K562 (cell line): Measurements from ENCODE around the gene PDE11A. TPM values are rescaled to one million over a fixed set of nuclear protein-coding genes. Genes with fewer than 3 reads are reported as not detected.

Experiments used
- ATAC-seq: fragments of 200-7000 bp; cut with Tn5 transposase; 3 replicates; pipeline ENCODE4 v1.9.1; 2020; ENCODE audit warnings: moderate library complexity
- BruUV-seq: library from RNA; stranded (reverse); fragments of 400-500 nt; replicated peaks from 2 replicates; lab custom pipeline; 2021; lab: Mats Ljungman, UMichigan
- CTCF ChIA-PET: fragments of 300-600 bp; formaldehyde crosslinking; extraction: SDS; loops from one replicate; lab custom pipeline; 2021; ENCODE audit warnings: low intra/inter-chr PET ratio; lab: Yijun Ruan, JAX
- POLR2A ChIA-PET: fragments of 300-600, 350-650 bp; sonication (Branson Sonifier 250); formaldehyde crosslinking; extraction: SDS; loops from one replicate; lab custom pipeline; 2021; ENCODE audit warnings: antibody characterized with exemption, inconsistent platforms; lab: Yijun Ruan, JAX
- DNase-seq, 4 experiments: peaks; one replicate each; pipeline versions ENCODE4 v3.0.0 to v3.0.0-alpha.2; 2011 to 2018; ENCODE audit warnings: low spot score in 3 of 4, mixed read lengths in 3 of 4; ENCODE audit errors: extremely low read depth in 1 of 4
- FAIRE-seq: peaks from 2 replicates; lab custom pipeline; 2011; peaks lifted over from hg19 to GRCh38; lab: Jason Lieb, UNC
- H2AFZ ChIP-seq: 2 replicates; pipeline ENCODE4 v1.6.0; 2011; ENCODE audit warnings: low read depth, low read length, control low read depth, inconsistent platforms
- H3K27ac ChIP-seq: fragments of 200-600 bp; 3 replicates; pipeline ENCODE4 v1.8.0; 2011; ENCODE audit warnings: low read depth, mild to moderate bottlenecking, control low read depth, inconsistent platforms, low read length, moderate library complexity, mixed read lengths; ENCODE audit errors: extremely low read depth
- H3K27me3 ChIP-seq, 2 experiments: fragments of 300-600 bp in 1 of 2; 2 replicates in 1 of 2; 3 replicates in 1 of 2; pipeline versions ENCODE4 v1.6.0 to v1.8.0; 2011; ENCODE audit warnings: inconsistent platforms in 2 of 2, low read length in 2 of 2, mild to moderate bottlenecking in 1 of 2, mixed read lengths in 1 of 2, moderate library complexity in 1 of 2; ENCODE audit not compliant: control insufficient read depth in 2 of 2, insufficient read depth in 2 of 2
- H3K36me3 ChIP-seq: fragments of 300-600 bp; 3 replicates; pipeline ENCODE4 v1.8.0; 2011; ENCODE audit warnings: mild to moderate bottlenecking, low read length, inconsistent platforms; ENCODE audit not compliant: control insufficient read depth, insufficient read depth
- H3K4me1 ChIP-seq, 2 experiments: fragments of 200-600 bp in 1 of 2; replicated peaks in 1 of 2; 2 replicates in 1 of 2; 3 replicates in 1 of 2; pipeline versions ENCODE4 v1.5.1 to v1.8.0; 2011; ENCODE audit warnings: inconsistent platforms in 2 of 2, low read length in 2 of 2, mild to moderate bottlenecking in 1 of 2, mixed read lengths in 1 of 2, moderate library complexity in 1 of 2; ENCODE audit not compliant: control insufficient read depth in 2 of 2, insufficient read depth in 2 of 2
- H3K4me2 ChIP-seq: 2 replicates; pipeline ENCODE4 v1.6.1; 2011; ENCODE audit warnings: low read length, control low read depth, inconsistent platforms, mixed read lengths; ENCODE audit not compliant: insufficient read depth
- H3K4me3 ChIP-seq: fragments of 200-600 bp; sonication (generic), shearing (Covaris generic); 2 replicates; pipeline ENCODE4 v1.5.1; 2016; ENCODE audit warnings: control low read depth, inconsistent platforms
- H3K79me2 ChIP-seq: fragments of 200-600 bp; 3 replicates; pipeline ENCODE4 v1.8.0; 2011; ENCODE audit warnings: low read length, inconsistent platforms; ENCODE audit not compliant: control insufficient read depth, insufficient read depth
- H3K9ac ChIP-seq, 2 experiments: 2 replicates each; pipeline versions ENCODE4 v1.6.0 to v1.6.1; 2011; ENCODE audit warnings: low read depth in 2 of 2, low read length in 2 of 2, control low read depth in 1 of 2, inconsistent platforms in 1 of 2, mild to moderate bottlenecking in 1 of 2, mixed read lengths in 1 of 2; ENCODE audit not compliant: insufficient read depth in 1 of 2
- H3K9me1 ChIP-seq: one replicate; pipeline ENCODE4 v1.6.0; 2011; ENCODE audit warnings: inconsistent platforms, mild to moderate bottlenecking, low read length, moderate library complexity; ENCODE audit not compliant: control insufficient read depth, insufficient read depth
- H3K9me3 ChIP-seq: replicated peaks from 2 replicates; pipeline ENCODE4 v1.5.1; 2011; ENCODE audit warnings: low read depth, low read length, inconsistent platforms; ENCODE audit not compliant: control insufficient read depth, insufficient read depth
- H4K20me1 ChIP-seq: replicated peaks from 2 replicates; pipeline ENCODE4 v1.6.1; 2011; ENCODE audit warnings: low read length, inconsistent platforms, mixed read lengths; ENCODE audit not compliant: control insufficient read depth, insufficient read depth
- HMBOX1 ChIP-seq: sonication (generic); IDR thresholded peaks from 2 replicates; pipeline ENCODE4 v1.6.1; 2016
- ID3 ChIP-seq, 2 experiments: fragments of 250-450 bp in 1 of 2; fragments of 450-650 bp in 1 of 2; sonication (Bioruptor Pico) in 1 of 2; IDR thresholded peaks; 2 replicates each; pipeline versions ENCODE4 v1.6.1 to v1.8.0; 2016 to 2021; ENCODE audit warnings: mild to moderate bottlenecking in 2 of 2, moderate library complexity in 2 of 2, missing compliant biosample characterization in 1 of 2, missing genetic modification characterization in 1 of 2
- NCOR1 ChIP-seq: fragments of 450-650 bp; IDR thresholded peaks from 2 replicates; pipeline ENCODE4 v1.6.1; 2016; ENCODE audit warnings: mild to moderate bottlenecking, moderate library complexity
- WGBS: fragments of 100-300 bp; shearing (Covaris generic); methylation state at CpG from one replicate; pipeline ENCODE4 v1.1.6; 2016; ENCODE audit warnings: low coverage, mixed read lengths; ENCODE audit not compliant: insufficient coverage; ENCODE audit errors: missing lambda C conversion rate; 5-methylcytosine and 5-hydroxymethylcytosine counted together
- in situ Hi-C: fragments of 300-500 bp; cut with MboI; formaldehyde crosslinking; loops from 4 replicates; pipeline ENCODE4 v1.15.0; 2018; ENCODE audit warnings: inconsistent platforms, mixed read lengths
- intact Hi-C: fragments of 100-400 bp; cut with micrococcal nuclease; formaldehyde crosslinking; loops from 2 replicates; pipeline ENCODE4 v1.14.2; 2022
- polyA plus RNA-seq, 8 experiments: library from polyadenylated mRNA; depleted of rRNA in 4 of 8; stranded (reverse) in 5 of 8; unstranded in 3 of 8; fragments of >200 nt; fragmentation: Nextera tagmentation in 2 of 8; fragmentation: Illumina TruSeq in 1 of 8; extraction: Ambion mirVana in 2 of 8; extraction: Trizol in 1 of 8; gene quantifications; 2 replicates each; pipeline versions ENCODE4 v1.2.1 to v1.2.3, GENCODE V29; 2011 to 2014; ENCODE audit warnings: inconsistent platforms in 1 of 8, missing spikeins in 1 of 8
- total RNA-seq, 7 experiments: library from RNA; depleted of rRNA in 6 of 7; stranded (reverse); fragments of >200 nt in 6 of 7; fragmentation: Illumina TruSeq in 2 of 7; extraction: Trizol in 2 of 7; gene quantifications; 2 replicates each; pipeline versions ENCODE4 v1.2.1 to v1.2.3, GENCODE V29; 2011 to 2021; ENCODE audit warnings: low replicate concordance in 1 of 7

PDE11A gene
- total and polyA plus RNA-seq, 9 of the 15 experiments (the other 6 are each of a cell fraction or from before 2014, with no cell fraction given) = 3.2 to 22.1 (median 5.7) TPM

GRCh38 chr2:177676636-177677035, 395.9 kb downstream of the PDE11A start:
- DNase-seq (no peak), FAIRE-seq (peak; percentile 19), ATAC-seq (no peak)
- no TSS peak for BruUV-seq
- H3K4me3 ChIP-seq = no peak overlapping the region
- H3K27ac ChIP-seq = no peak overlapping the region
- intact Hi-C loops = no loop called here
- no peak overlapping the region for H3K9ac ChIP-seq
- 21% methylated on average over 3 of the region's 3 CpGs for WGBS
- H3K9me1 ChIP-seq = no peaks in the 10 kb centered on the region
- H2AFZ ChIP-seq = no peak overlapping the region
- ChIA-PET POLR2A (interaction anchor here (1.3 kb wide), 1 partner anchor 10 kb away, joined by 3 read pairs; no protein-coding TSS in a partner anchor), CTCF (no interaction called here)
- in situ Hi-C loops = no loop called here
- no peaks in the 10 kb centered on the region for H3K9me3 ChIP-seq
- H3K79me2 ChIP-seq = no peaks in the 10 kb centered on the region
- H3K4me2 ChIP-seq = no peak overlapping the region
- peaks cover 7 to 18% of the 10 kb centered on the region in 2 experiments for H3K4me1 ChIP-seq
- no peaks in the 10 kb centered on the region for H3K36me3 ChIP-seq
- no peaks in the 10 kb centered on the region for H3K27me3 ChIP-seq
- H4K20me1 ChIP-seq = no peaks in the 10 kb centered on the region
- no peak for TF ChIP-seq ID3 (CRISPR knock-in tag; IDR thresholded peaks at IDR 0.05)
- TF ChIP-seq ID3 (tag; IDR thresholded peaks at IDR 0.05) = no peak
- peak; percentile 79; the same call in 1 of the 2 replicates for TF ChIP-seq HMBOX1

DNA sequence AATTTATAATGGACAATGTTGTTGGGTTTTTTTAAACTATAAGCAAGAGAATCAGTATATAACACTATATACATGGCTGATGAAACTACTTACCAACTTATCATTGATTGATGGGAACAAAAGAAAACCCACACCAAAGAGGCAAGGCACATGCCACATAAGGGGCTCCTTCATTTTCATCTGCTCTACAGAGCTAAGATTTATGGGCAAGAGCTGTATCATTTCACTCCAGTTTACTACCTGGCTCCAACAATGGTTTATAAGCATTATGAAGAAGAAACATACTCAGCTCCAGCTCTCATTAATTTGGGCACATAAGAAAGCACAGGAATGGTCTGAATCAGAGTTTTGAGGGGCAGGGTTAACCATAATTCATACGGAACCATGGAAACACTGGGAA, 396.8 kb downstream of the PDE11A start:
- no peaks in the 10 kb centered on the region for H3K9me3 ChIP-seq
- peaks cover 7 to 14% of the 10 kb centered on the region in 2 experiments for H3K4me1 ChIP-seq
- no peaks in the 10 kb centered on the region for H3K27me3 ChIP-seq
- intact Hi-C loops (no loop called here), in situ Hi-C loops (no loop called here)
- no peaks in the 10 kb centered on the region for H4K20me1 ChIP-seq
- no peaks in the 10 kb centered on the region for H3K79me2 ChIP-seq
- no peak for DNase-seq
- H3K36me3 ChIP-seq = no peaks in the 10 kb centered on the region
- TF ChIP-seq NCOR1 = no peak
- BruUV-seq = no TSS peak
- H3K9ac ChIP-seq = no peak overlapping the region
- no peak overlapping the region for H2AFZ ChIP-seq
- CTCF ChIA-PET = no interaction called here
- 15% methylated on average over 1 of the region's 1 CpG for WGBS
- no peak overlapping the region for H3K4me3 ChIP-seq
- POLR2A ChIA-PET = interaction anchor here (0.6 to 1.3 kb wide), 4 partner anchors 9 to 743 kb away, joined by 3 read pairs; no protein-coding TSS in a partner anchor
- ATAC-seq = no peak
- no peak overlapping the region for H3K27ac ChIP-seq
- no peaks in the 10 kb centered on the region for H3K9me1 ChIP-seq
- FAIRE-seq = no peak
- H3K4me2 ChIP-seq = no peak overlapping the region
